HG03097 (cell line): ENCODE measurements around the gene TEAD1.

ENCODE experiments used
- ATAC-seq: cut with Tn5 transposase; IDR thresholded peaks from one replicate; pipeline ENCODE4 v1.9.1; 2021; ENCODE audit not compliant: unreplicated experiment, low FRiP score

The TEAD1 gene

DNA sequence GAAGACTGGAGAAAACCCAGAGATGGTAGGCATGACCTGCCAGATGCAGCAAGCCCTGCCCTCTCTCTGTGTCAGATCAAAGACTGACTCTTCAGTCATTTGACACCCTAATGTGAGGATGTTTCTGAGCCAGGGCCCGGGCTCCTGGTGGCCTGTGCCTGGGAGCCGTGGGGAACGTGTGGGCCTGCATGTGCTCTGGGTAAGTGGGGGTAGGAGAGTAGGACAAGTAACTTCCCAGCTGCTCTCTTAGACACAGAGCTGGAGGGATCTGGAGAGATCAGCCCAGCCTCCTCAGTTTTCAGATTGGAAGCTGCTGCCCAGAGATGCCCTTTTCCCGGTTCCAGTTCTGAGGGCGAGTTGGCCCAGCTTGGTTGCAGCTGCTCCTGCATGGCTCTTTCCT lies 110.8 kb downstream of the TEAD1 start:
- ATAC-seq, result no peak

DNA sequence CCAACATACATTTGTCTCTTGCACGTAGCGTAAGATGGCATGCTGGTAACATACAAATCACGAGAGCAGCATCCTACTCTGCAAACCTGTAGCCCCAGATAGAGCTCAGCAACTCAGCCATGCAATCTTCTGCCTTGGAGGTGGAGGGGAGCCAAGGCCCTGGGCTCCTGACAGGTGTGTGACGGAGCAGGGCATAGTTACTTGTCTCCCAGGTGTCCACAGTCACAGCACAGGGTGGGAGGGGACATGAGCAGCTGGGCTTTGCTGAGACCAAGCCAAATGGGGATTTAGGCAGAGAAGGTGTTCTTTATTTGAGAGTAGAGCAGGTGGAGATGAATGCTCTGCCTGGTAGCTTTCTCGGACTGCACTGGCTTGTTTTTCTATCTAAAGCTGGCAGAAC lies 111.7 kb downstream of the TEAD1 start:
- no peak for ATAC-seq

DNA sequence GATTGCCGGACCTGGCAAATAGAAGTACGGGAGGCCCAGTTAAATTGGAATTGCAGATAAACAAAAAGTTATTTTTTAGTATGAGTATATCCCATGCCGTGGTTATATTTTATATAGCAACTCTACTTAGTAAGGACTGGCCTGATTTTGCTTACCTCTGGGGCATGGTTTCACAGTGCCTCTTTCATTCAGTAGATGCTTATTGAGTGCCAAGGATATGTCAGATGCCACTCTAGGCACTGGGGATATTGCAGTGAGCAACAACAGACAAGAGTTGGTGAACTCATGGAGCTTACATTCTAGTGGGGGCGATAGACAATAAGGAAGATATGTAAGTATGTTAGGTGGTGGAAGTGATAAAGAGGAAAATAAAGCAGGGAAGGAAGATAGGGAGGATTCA lies 112.2 kb downstream of the TEAD1 start:
- no peak for ATAC-seq

DNA sequence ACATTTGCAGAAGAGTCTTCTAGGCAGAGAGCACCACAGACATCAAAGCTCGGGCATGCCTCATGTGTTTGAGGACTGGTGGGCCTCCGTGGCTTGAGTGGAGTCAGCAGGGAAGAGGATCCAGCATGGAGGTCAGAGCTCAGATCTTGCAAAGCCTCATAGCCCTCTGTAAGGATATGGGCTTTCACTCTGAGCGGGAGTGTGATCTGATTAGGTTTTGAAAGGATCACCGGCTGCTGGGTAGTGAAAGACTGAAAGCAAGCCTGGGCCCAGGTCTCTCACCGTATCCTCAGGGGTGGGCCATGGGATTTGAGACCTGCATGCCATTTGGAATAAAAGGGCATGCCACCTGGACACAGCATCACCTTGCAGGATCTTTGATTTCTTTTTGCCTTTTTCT lies 112.7 kb downstream of the TEAD1 start:
- ATAC-seq, result no peak

DNA sequence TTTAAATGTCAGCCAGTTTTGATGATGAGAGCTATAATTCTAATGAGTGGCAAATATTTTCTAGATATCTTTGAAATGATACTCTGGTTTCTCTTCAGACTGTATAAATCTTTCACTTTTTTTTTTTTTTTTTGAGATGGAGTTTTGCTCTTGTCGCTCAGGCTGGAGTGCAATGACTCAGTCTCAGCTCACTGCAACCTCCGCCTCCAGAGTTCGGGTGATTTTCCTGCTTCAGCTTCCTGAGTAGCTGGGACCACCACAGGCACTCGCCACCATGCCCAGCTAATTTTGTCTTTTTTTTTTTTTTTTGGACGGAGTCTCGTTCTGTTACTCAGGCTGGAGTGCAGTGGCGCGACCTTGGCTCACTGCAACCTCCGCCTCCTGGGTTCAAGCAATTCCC lies 113.6 kb downstream of the TEAD1 start:
- no peak for ATAC-seq

DNA sequence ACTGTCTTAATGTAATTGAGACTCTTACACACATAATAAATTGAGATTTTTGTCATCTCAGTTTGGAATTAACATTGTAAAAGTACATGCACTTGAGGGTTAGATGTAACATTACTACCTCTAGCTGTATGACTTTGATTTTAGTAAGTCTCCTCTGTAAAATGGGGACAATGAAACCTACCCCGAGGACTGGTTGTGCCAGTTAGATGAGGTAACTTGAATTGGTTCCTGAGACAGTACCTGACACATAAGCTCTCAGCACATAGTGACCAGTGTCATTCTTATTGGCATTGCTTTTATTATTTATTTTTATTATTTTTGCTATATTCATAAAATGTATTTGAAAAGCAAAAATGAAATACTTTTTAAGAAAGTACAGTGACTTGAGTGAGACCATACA lies 114.8 kb downstream of the TEAD1 start:
- ATAC-seq, result no peak

DNA sequence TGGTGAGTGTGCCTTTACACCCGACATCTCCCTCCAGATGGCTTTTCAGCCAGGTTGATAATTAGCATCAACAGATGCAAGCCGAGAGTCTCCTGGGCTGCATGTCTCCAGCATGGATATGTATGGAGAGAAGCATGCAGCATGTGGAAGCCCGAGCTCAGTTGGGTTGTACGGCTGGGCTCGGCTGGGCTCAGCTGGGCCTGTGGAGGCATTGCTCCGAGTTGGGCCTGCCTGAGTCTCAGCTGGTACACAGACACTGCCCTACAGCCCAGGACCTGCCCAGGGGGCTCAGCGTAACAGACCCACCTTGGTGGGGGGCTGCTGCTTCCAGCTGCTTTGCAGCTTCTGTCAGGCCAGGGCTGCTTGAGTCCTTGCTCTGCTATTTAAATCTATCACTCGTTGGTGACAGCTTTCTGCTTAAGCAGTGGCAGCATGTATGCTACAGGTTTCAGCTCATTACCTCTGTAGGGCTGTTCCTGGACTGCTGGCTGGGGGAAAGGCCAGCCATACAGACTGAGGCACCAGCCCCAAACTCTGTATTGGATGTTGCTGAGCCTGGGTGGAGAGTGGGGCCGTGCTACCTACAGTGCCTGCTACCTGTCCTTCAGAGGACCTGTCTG lies 115.5 kb downstream of the TEAD1 start:
- no peak for ATAC-seq

DNA sequence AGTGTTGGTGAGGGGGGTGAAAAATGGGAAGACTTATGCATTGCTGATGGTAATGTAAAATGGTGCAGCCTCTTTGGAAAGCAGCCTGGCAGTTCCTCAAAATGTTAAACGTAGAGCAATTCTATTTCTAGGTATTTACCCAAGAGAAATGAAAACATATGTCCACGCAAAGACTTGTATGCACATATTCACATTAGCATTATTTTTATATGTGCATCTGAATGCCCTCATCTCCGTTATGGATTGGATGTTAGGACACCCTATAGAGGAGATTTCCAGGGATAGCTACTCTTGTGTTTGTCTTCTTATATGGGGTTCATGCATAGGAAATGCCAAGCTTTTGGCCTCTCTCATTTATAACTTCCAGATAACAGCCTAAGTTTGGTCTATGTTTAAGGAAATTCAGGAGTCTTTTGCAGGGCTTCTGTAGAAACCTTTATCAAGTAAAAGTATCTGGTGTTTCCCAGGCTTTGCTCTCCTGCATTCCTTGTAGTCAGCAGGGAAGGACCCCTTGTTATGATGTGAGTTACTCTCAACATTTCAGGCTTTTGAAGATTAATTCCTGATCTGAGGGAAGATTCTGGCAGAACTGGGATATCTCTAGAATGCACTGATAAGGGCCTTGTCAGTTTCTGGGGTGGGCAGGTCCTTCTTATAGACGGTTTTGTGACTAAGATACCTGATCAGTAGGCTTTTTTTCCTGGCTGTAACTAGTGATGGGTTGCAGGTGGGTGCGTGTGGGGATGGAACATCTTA lies 116.8 kb downstream of the TEAD1 start:
- ATAC-seq, result no peak

DNA sequence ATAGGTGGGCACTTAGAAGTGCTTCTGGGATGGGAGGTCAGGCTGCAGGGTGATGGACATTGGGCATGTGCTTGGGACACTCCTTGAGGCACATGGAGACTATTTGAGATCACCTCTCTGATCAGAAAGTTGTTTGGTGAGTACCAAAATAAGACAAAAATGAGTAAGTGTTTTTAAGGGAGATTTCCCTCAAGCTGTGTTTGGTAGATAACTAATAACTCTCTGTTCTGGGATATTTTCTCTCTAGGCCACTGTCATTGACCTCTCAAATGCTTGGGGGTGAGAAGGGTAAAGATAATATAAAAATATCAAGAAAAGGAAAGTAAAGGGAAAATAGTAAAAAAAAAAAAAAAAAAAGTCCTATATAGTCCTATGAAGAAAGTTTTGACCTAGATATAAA lies 117.8 kb downstream of the TEAD1 start:
- no peak for ATAC-seq

DNA sequence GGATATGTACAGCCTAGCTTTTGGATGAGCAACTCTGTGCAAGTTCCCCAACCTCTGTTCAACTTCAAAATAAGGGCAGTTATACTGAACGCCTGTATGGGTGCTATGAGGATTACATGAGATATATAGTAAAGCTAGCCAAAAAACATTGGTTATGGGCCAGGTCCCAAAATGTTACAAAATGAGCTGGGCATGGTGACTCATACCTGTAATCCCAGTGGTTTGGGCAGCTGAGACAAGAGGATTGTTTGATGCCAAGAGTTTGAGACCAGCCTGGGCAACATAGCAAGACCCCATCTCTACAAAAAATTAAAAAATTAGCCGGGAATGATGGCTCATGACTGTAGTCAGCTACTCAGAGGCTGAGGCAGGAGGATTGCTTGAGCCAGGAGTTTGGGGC lies 118.4 kb downstream of the TEAD1 start:
- no peak for ATAC-seq

DNA sequence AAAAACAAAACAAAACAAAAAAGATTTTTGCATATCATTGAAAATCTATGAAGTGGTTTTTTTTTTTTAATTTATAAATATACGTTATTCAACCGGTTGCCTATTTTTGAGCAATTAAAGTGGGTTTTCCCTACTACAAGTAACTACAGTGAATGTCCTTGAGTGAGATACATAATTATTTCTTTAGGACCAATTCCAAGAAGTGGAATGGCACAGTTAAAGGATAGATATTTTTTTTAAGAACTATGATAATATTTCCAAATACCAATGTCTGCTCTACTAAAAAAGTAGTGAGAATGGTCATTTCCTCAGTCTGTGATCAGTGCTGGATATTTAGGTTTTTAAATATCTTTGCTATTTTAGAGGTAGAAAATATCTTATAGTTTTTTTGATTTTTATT lies 118.8 kb downstream of the TEAD1 start:
- no peak for ATAC-seq

DNA sequence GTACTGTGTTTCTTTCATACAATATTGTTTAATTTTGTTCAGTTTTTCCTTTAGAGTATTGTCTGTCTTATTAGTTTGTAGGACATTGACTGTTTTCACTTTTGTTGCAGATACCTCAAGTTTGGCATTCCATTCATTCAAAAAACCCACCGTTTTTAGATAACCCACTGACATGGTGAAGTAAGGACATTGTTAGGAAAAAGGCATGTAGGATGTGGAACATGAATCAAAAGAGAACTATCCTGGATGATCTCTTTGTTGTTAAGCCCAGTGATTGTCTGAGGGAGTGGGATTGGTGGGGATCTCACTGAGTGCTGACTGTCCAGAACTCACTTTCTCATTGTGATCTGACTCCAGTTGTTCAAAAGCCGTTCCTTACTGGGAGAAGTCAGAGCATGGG lies 119.3 kb downstream of the TEAD1 start:
- ATAC-seq, result no peak

DNA sequence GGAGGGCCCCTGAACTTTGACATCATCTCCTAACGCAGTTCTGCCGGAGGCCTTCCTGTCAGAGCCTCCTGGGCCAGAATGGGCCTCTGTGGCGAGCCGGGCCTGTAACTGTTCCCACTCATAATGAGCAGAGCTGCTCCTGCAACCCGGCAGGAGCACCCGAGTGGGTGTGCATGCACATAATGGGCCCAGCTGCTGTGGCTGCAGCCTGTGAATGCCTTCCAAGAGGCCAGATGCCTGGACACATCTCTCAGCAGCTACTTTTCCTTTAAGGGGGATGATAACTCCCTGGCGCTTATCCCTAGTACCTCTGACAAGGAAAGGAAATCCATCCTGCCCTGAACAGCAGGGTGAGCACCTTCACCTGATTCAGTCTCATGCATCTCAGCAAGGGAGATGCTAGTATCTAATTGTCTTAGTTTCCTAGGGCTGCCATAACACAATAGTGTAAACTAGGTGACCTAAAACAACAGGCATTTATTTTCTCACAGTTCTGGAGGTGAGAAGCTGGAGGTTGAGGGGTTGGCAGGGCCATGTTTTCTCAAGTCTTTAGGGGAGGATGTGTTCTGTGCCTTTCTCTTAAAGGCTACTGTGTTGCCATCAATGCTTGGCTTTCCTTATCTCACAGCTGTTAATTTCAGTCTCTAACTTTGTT lies 120.5 kb downstream of the TEAD1 start:
- no peak for ATAC-seq

DNA sequence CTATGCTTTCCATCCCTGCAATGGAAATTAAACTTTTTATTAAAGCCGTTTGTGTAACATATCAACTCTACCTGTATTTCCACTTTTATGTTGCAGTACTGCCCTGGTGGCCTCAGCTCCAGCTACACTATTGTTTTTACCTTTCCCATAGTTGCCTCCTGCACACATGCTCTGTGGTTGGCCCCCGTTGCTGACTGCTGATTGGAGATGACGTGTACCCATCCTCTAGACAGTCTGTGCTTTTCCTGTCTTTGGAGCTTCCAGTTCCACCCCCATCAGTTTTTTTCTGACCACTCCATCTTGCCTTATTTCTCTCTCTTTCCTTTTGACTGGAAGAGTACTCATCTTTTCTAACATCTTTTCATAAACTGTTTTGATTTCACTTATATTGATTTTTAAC lies 123.8 kb downstream of the TEAD1 start:
- no peak for ATAC-seq

DNA sequence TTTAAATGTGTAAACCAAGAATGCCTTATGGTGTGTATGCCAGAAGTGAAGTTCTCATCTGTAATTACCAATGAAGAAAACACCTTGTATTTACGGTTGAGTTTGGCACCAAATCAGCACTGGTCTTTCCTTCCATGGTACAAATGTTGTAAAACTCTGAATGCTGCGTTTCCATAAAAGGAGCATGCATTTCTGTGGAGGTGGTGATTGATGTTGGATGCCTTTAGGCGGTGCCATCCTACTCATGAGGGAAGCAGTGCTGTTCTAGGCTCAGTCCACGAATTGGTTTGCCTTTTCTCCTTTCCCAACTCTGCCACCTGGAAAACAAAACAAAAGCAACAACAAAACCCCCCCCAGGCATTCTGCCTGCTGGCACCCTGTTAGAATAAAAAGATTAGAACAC lies 124.4 kb downstream of the TEAD1 start:
- ATAC-seq, result no peak

DNA sequence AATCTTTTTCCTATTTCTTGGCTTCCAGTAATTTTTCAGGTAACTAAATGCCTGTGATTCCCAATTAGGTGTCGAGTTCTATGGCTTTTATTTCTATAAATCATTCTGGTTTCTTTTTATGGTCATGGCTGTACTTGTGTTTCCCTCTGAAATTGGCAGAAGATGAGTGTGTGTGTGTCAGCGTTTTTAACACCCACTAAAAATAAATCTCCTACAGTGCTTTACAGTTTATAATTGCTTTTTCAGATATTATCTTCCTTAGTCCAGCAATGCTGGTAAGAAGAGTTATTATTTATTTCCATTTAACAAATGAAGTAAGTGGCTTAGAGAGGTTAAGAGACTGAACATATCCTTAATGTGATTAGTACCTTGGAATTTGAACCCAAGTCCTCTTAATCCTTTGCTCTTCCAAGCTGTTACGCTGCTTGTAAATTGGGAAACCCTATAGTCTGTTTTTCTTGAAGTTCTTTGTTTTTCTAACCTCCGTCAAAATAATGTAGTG lies 125.2 kb downstream of the TEAD1 start:
- ATAC-seq, result no peak

DNA sequence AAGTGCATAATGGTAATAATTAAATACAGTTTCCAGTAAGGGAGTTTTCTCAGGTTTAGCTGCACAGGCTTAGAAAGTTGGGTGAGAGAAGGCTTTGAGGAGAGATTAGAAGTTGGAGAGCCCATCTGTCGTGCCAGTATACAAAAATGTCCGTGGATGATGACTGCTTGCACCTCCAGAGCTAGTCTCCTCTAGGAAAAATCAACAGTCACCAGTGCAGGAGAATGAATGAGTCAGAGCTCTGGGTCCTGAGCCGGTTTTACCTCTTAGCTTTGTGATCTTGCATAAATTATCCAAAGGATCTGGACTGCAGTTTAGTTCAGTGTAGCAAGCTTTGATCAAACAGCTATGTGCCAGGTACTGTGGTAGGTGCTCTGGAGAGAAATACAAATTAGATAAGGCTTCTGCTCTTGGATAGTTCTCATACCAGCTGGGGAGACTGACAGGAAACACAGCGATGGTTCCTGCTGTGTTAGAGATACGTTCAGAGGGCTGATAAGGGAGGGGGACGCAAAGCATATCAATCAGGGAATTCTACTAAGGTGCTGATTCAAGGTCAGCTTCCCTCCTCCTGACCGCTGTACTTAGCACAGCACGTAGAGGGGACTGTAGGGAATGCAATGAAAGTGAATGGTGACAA lies 125.9 kb downstream of the TEAD1 start:
- ATAC-seq, result no peak

DNA sequence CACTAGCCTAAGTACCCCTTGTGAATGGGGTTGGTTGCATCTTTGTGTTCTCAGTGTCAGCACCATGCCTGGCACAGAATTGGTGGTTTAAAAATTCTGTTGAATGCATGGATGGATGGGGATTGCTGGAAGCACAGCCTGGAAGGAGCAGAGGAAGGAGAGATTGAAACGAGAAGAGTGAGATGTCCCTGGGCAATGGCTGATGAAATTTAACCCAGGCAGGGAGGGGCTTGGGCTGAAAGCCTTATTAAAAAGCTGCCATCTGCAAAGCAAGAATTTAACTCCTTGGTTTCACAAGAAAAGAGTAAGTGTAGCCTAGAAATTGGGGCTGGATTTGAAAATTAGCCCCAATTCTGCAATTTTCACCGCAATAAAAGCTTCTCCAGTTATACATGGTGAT lies 126.7 kb downstream of the TEAD1 start:
- ATAC-seq, result no peak

DNA sequence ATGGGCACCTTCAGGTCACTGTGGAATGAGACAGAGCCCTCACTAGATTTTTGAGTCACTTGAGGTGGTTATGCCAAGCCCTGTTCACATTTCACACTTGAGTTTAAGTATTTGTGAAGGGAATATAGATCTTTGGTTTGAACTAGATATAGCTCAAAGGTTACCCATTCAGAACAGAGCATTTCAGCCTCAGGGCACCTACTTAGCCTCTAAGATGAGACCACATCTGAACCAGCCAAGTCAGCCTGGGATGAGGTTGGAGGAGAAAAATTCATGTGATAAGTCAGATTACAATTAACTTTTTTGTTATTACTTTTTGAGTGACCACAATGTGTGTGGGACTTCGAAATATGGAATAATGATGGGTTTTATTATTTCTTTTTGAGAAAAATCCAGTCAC lies 127.8 kb downstream of the TEAD1 start:
- no peak for ATAC-seq

DNA sequence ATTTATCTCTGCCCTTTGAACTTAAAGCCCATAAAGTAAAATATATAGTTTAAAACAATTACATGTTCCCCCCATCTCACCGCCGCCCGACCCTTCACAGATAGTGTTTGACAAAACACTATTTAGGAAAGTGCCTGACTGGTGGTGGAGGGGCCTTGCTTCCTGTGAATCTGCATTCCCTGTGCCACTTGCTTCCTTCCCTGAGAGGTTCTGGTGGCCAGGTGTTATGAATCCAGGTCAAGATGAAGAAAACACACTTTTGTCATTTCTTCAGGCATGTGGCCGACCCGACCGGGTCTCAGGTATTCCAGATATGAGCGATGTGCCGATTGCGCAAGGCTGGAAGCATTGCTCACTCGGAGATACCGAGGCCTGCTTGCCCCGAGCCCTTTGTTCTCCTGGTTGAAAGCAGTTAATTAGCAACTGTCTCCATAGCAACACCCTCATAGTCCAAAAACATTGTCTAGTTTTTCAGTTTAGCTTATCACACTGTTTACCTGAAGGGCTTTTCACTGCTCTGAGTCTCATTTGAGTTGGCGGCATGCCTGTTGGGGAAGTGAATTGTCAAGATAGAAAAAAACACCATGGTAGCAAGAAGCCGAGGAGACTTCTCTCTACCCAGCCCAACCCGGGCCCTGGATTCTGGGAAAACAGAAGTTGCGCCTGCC lies 128.3 kb downstream of the TEAD1 start:
- ATAC-seq, result no peak
